ENCODE measurements around the gene C9orf72.

The C9orf72 gene

GRCh38 chr9:27565696-27566095, 7.6 kb downstream of the C9orf72 start:
- H3K27me3 Mint-ChIP-seq (ENCODE audit: low read depth) = no peaks in the 10 kb centered on the region
- no peak for DNase-seq (ENCODE audit: low spot score)
- peaks cover 17% of the 10 kb centered on the region for H3K4me1 Mint-ChIP-seq (ENCODE audit: low read depth)
- H3K9me3 Mint-ChIP-seq = no peaks in the 10 kb centered on the region
- H3K36me3 Mint-ChIP-seq (ENCODE audit: low read depth) = peaks cover 22% of the 10 kb centered on the region
- peak overlapping the region; percentile 32 for H3K4me3 Mint-ChIP-seq
- peak overlapping the region; percentile 47 for H3K27ac Mint-ChIP-seq

GRCh38 chr9:27564670-27565069, 8.6 kb downstream of the C9orf72 start:
- Mint-ChIP-seq H3K4me3 (peak overlapping the region; percentile 39), H3K4me1 (ENCODE audit: low read depth) (peaks cover 17% of the 10 kb centered on the region), H3K36me3 (ENCODE audit: low read depth) (peaks cover 22% of the 10 kb centered on the region), H3K9me3 (no peaks in the 10 kb centered on the region), H3K27me3 (ENCODE audit: low read depth) (no peaks in the 10 kb centered on the region), H3K27ac (peak overlapping the region; percentile 74)
- no peak for DNase-seq (ENCODE audit: low spot score)

- no peak overlapping the region for H3K27ac Mint-ChIP-seq
- no peaks in the 10 kb centered on the region for H3K27me3 Mint-ChIP-seq (ENCODE audit: low read depth)
- H3K4me1 Mint-ChIP-seq (ENCODE audit: low read depth) = peaks cover 17% of the 10 kb centered on the region
- peaks cover 25% of the 10 kb centered on the region for H3K36me3 Mint-ChIP-seq (ENCODE audit: low read depth)
- no peak overlapping the region for H3K4me3 Mint-ChIP-seq
- no peak for DNase-seq (ENCODE audit: low spot score)
- no peaks in the 10 kb centered on the region for H3K9me3 Mint-ChIP-seq
Measured at GRCh38 chr9:27563738-27564430, 9.4 kb downstream of the C9orf72 start.

- H3K36me3 Mint-ChIP-seq (ENCODE audit: low read depth) = peaks cover 24% of the 10 kb centered on the region
- H3K4me3 Mint-ChIP-seq = no peak overlapping the region
- H3K27me3 Mint-ChIP-seq (ENCODE audit: low read depth) = no peaks in the 10 kb centered on the region
- no peak for DNase-seq (ENCODE audit: low spot score)
- no peaks in the 10 kb centered on the region for H3K9me3 Mint-ChIP-seq
- no peak overlapping the region for H3K27ac Mint-ChIP-seq
- peaks cover 13% of the 10 kb centered on the region for H3K4me1 Mint-ChIP-seq (ENCODE audit: low read depth)
Measured at GRCh38 chr9:27561685-27562084, 11.6 kb downstream of the C9orf72 start.

- H3K4me3 Mint-ChIP-seq = no peak overlapping the region
- H3K27me3 Mint-ChIP-seq (ENCODE audit: low read depth) = no peaks in the 10 kb centered on the region
- H3K9me3 Mint-ChIP-seq = no peaks in the 10 kb centered on the region
- no peak overlapping the region for H3K27ac Mint-ChIP-seq
- peaks cover 18% of the 10 kb centered on the region for H3K36me3 Mint-ChIP-seq (ENCODE audit: low read depth)
- H3K4me1 Mint-ChIP-seq (ENCODE audit: low read depth) = peaks cover 9% of the 10 kb centered on the region
- no peak for DNase-seq (ENCODE audit: low spot score)
Measured at GRCh38 chr9:27560457-27560856, 12.8 kb downstream of the C9orf72 start.

- no peaks in the 10 kb centered on the region for H3K9me3 Mint-ChIP-seq
Measured at GRCh38 chr9:27558307-27558706, 15.0 kb downstream of the C9orf72 start.

GRCh38 chr9:27556470-27556869, 16.8 kb downstream of the C9orf72 start:
- Mint-ChIP-seq H3K27ac (no peak overlapping the region), H3K36me3 (ENCODE audit: low read depth) (peaks cover 23% of the 10 kb centered on the region), H3K9me3 (no peaks in the 10 kb centered on the region), H3K4me1 (ENCODE audit: low read depth) (no peaks in the 10 kb centered on the region), H3K4me3 (no peak overlapping the region), H3K27me3 (ENCODE audit: low read depth) (no peaks in the 10 kb centered on the region)
- DNase-seq (ENCODE audit: low spot score) = no peak

More at GRCh38 chr9:27558307-27558706, 15.0 kb downstream of the C9orf72 start:
- no peaks in the 10 kb centered on the region for H3K27me3 Mint-ChIP-seq (ENCODE audit: low read depth)
- peaks cover 2% of the 10 kb centered on the region for H3K4me1 Mint-ChIP-seq (ENCODE audit: low read depth)
- no peak overlapping the region for H3K4me3 Mint-ChIP-seq
- peaks cover 20% of the 10 kb centered on the region for H3K36me3 Mint-ChIP-seq (ENCODE audit: low read depth)
- H3K27ac Mint-ChIP-seq = no peak overlapping the region
- DNase-seq (ENCODE audit: low spot score) = no peak

GRCh38 chr9:27554712-27555111, 18.6 kb downstream of the C9orf72 start:
- Mint-ChIP-seq H3K9me3 (no peaks in the 10 kb centered on the region), H3K4me3 (no peak overlapping the region), H3K36me3 (ENCODE audit: low read depth) (peaks cover 22% of the 10 kb centered on the region), H3K27me3 (ENCODE audit: low read depth) (no peaks in the 10 kb centered on the region), H3K27ac (no peak overlapping the region), H3K4me1 (ENCODE audit: low read depth) (no peaks in the 10 kb centered on the region)
- no peak for DNase-seq (ENCODE audit: low spot score)

- no peak for DNase-seq (ENCODE audit: low spot score)
- Mint-ChIP-seq H3K27me3 (ENCODE audit: low read depth) (no peaks in the 10 kb centered on the region), H3K27ac (no peak overlapping the region), H3K4me3 (no peak overlapping the region), H3K9me3 (no peaks in the 10 kb centered on the region), H3K4me1 (ENCODE audit: low read depth) (no peaks in the 10 kb centered on the region), H3K36me3 (ENCODE audit: low read depth) (peaks cover 18% of the 10 kb centered on the region)
Measured at GRCh38 chr9:27549196-27549755, 24.0 kb downstream of the C9orf72 start.

GRCh38 chr9:27548055-27548741, 25.1 kb downstream of the C9orf72 start:
- DNase-seq (ENCODE audit: low spot score) = no peak
- H3K4me3 Mint-ChIP-seq = no peak overlapping the region
- no peak overlapping the region for H3K27ac Mint-ChIP-seq
- H3K9me3 Mint-ChIP-seq = no peaks in the 10 kb centered on the region
- no peaks in the 10 kb centered on the region for H3K4me1 Mint-ChIP-seq (ENCODE audit: low read depth)
- H3K27me3 Mint-ChIP-seq (ENCODE audit: low read depth) = no peaks in the 10 kb centered on the region
- H3K36me3 Mint-ChIP-seq (ENCODE audit: low read depth) = peaks cover 12% of the 10 kb centered on the region

- DNase-seq (ENCODE audit: low spot score) = no peak
- Mint-ChIP-seq H3K27me3 (ENCODE audit: low read depth) (no peaks in the 10 kb centered on the region), H3K36me3 (ENCODE audit: low read depth) (peaks cover 7% of the 10 kb centered on the region), H3K9me3 (no peaks in the 10 kb centered on the region), H3K4me1 (ENCODE audit: low read depth) (no peaks in the 10 kb centered on the region), H3K4me3 (no peak overlapping the region), H3K27ac (no peak overlapping the region)
Measured at GRCh38 chr9:27545471-27545870, 27.8 kb downstream of the C9orf72 start.

- H3K9me3 Mint-ChIP-seq = no peaks in the 10 kb centered on the region
- H3K36me3 Mint-ChIP-seq (ENCODE audit: low read depth) = peaks cover 7% of the 10 kb centered on the region
- H3K4me3 Mint-ChIP-seq = no peak overlapping the region
- H3K27me3 Mint-ChIP-seq (ENCODE audit: low read depth) = no peaks in the 10 kb centered on the region
- no peaks in the 10 kb centered on the region for H3K4me1 Mint-ChIP-seq (ENCODE audit: low read depth)
- DNase-seq (ENCODE audit: low spot score) = no peak
- no peak overlapping the region for H3K27ac Mint-ChIP-seq
Measured at GRCh38 chr9:27542508-27542907, 30.8 kb downstream of the C9orf72 start.

- Mint-ChIP-seq H3K27ac (no peak overlapping the region), H3K9me3 (no peaks in the 10 kb centered on the region), H3K27me3 (ENCODE audit: low read depth) (no peaks in the 10 kb centered on the region), H3K4me1 (ENCODE audit: low read depth) (no peaks in the 10 kb centered on the region), H3K36me3 (ENCODE audit: low read depth) (peaks cover 7% of the 10 kb centered on the region), H3K4me3 (no peak overlapping the region)
- DNase-seq (ENCODE audit: low spot score) = no peak
Measured at GRCh38 chr9:27541740-27542139, 31.5 kb downstream of the C9orf72 start.

- H3K4me3 Mint-ChIP-seq = no peak overlapping the region
- peaks cover 7% of the 10 kb centered on the region for H3K36me3 Mint-ChIP-seq (ENCODE audit: low read depth)
- H3K4me1 Mint-ChIP-seq (ENCODE audit: low read depth) = no peaks in the 10 kb centered on the region
- no peak for DNase-seq (ENCODE audit: low spot score)
- no peak overlapping the region for H3K27ac Mint-ChIP-seq
- H3K27me3 Mint-ChIP-seq (ENCODE audit: low read depth) = no peaks in the 10 kb centered on the region
- H3K9me3 Mint-ChIP-seq = no peaks in the 10 kb centered on the region
Measured at GRCh38 chr9:27540502-27540901, 32.8 kb downstream of the C9orf72 start.

All from T-helper 2 cell treated with Interferon-gamma antibody and Interleukin-4, amounts not matched to agents 5 μg/mL and 100 μg/mL, for 36 hours (primary cell).